Right renal cortex interstitium (tissue), 3 donors: ENCODE results near the gene DOCK3. TPM values are rescaled to one million over a fixed set of nuclear protein-coding genes. Genes with fewer than 3 reads are reported as not detected.
"Not testable (repeated sequence)": the region's sequence is repeated elsewhere in the genome, so short reads cannot be mapped to it uniquely, and the experiment has no call there.

Experiments used
- DNase-seq, 3 donors: peaks; one replicate each; pipeline ENCODE4 v3.0.0-alpha.2; 2013; ENCODE audit warnings: low read depth in 3 of 3, low spot score in 2 of 3
- polyA plus RNA-seq, 3 donors: library from polyadenylated mRNA; unstranded; fragments of 120-200 nt; gene quantifications; one replicate each; pipeline ENCODE4 v1.2.1, GENCODE V29; 2013; ENCODE audit not compliant: insufficient read length in 3 of 3

DOCK3 gene
- polyA plus RNA-seq, 3 donors = 0.88 to 1.4 (median 1.2) TPM

GRCh38 chr3:50873376-50874157 lies 198.8 kb downstream of the DOCK3 start:
- DNase-seq = no peak

GRCh38 chr3:50874876-50875275 lies 200.1 kb downstream of the DOCK3 start:
- DNase-seq = not testable (repeated sequence)

- DNase-seq = no peak
These were observed 202.2 kb downstream of the DOCK3 start for GRCh38 chr3:50876947-50877346.

GRCh38 chr3:50882733-50883132 lies 208.0 kb downstream of the DOCK3 start:
- not testable (repeated sequence) for DNase-seq

- DNase-seq = no peak
These were observed 209.0 kb downstream of the DOCK3 start for GRCh38 chr3:50883755-50884154.

- DNase-seq = no peak
These were observed 210.5 kb downstream of the DOCK3 start for GRCh38 chr3:50885070-50885850.

GRCh38 chr3:50890688-50891344 lies 216.1 kb downstream of the DOCK3 start:
- no peak for DNase-seq

- DNase-seq = not testable (repeated sequence)
These were observed 226.4 kb downstream of the DOCK3 start for GRCh38 chr3:50901097-50901496.

GRCh38 chr3:50912746-50913145 lies 238.0 kb downstream of the DOCK3 start:
- DNase-seq = no peak

- no peak for DNase-seq
These were observed 238.5 kb downstream of the DOCK3 start for GRCh38 chr3:50913260-50913659.

- DNase-seq = not testable (repeated sequence)
These were observed 247.3 kb downstream of the DOCK3 start for GRCh38 chr3:50922071-50922470.

- no peak for DNase-seq
These were observed 249.2 kb downstream of the DOCK3 start for GRCh38 chr3:50923955-50924354.

- DNase-seq = no peak
These were observed 249.9 kb downstream of the DOCK3 start for GRCh38 chr3:50924638-50925037.

- no peak for DNase-seq
These were observed 252.1 kb downstream of the DOCK3 start for GRCh38 chr3:50926868-50927267.

GRCh38 chr3:50930371-50931208 lies 255.9 kb downstream of the DOCK3 start:
- DNase-seq = no peak

GRCh38 chr3:50932918-50933317 lies 258.2 kb downstream of the DOCK3 start:
- DNase-seq = not testable (repeated sequence)

- no peak for DNase-seq
These were observed 261.7 kb downstream of the DOCK3 start for GRCh38 chr3:50936389-50936788.

GRCh38 chr3:50947419-50947818 lies 272.7 kb downstream of the DOCK3 start:
- DNase-seq = no peak

- no peak for DNase-seq
These were observed 275.9 kb downstream of the DOCK3 start for GRCh38 chr3:50950591-50950990.

- no peak for DNase-seq
These were observed 279.2 kb downstream of the DOCK3 start for GRCh38 chr3:50953825-50954414.
